HepG2 (cell line): Measurements from ENCODE around the gene CCDC83. TPM values are rescaled to one million over a fixed set of nuclear protein-coding genes. Genes with fewer than 3 reads are reported as not detected.

Source experiments
- AKAP8 ChIP-seq: sonication (generic); formaldehyde crosslinking; IDR thresholded peaks from 2 replicates; pipeline ENCODE4 v1.5.1; 2020; ENCODE audit warnings: mild to moderate bottlenecking, missing genetic modification reagents
- BRCA1 ChIP-seq: sonication (generic); formaldehyde crosslinking; IDR thresholded peaks from 2 replicates; pipeline ENCODE4 v1.4.0; 2020; ENCODE audit warnings: missing genetic modification reagents
- DDIT3 ChIP-seq: sonication (generic); formaldehyde crosslinking; IDR thresholded peaks from 2 replicates; pipeline ENCODE4 v1.4.0; 2020; ENCODE audit warnings: mild to moderate bottlenecking, missing genetic modification reagents
- GMEB2 ChIP-seq: IDR thresholded peaks from 2 replicates; pipeline ENCODE4 v1.6.1; 2016; ENCODE audit warnings: missing biosample characterization, missing genetic modification reagents, low read depth
- LBX2 ChIP-seq: sonication (generic); formaldehyde crosslinking; IDR thresholded peaks from 2 replicates; pipeline ENCODE4 v1.5.0; 2020; ENCODE audit warnings: missing genetic modification reagents, mild to moderate bottlenecking, borderline replicate concordance
- MYNN ChIP-seq: sonication (generic); formaldehyde crosslinking; IDR thresholded peaks from 2 replicates; pipeline ENCODE4 v1.4.0; 2020; ENCODE audit warnings: mild to moderate bottlenecking, low read depth, missing genetic modification reagents
- NFE2L2 ChIP-seq: fragments of 150-350 bp; IDR thresholded peaks from 2 replicates; pipeline ENCODE4 v1.6.1; 2014; ENCODE audit warnings: low read length
- NFRKB ChIP-seq: fragments of 450-650 bp; IDR thresholded peaks from 2 replicates; pipeline ENCODE4 v1.6.1; 2017
- PATZ1 ChIP-seq: sonication (generic); formaldehyde crosslinking; IDR thresholded peaks from 2 replicates; pipeline ENCODE4 v1.4.0; 2020; ENCODE audit warnings: missing genetic modification reagents
- PRMT3 ChIP-seq: sonication (generic); formaldehyde crosslinking; IDR thresholded peaks from 2 replicates; pipeline ENCODE4 v1.8.1; 2022; ENCODE audit warnings: low read depth, mild to moderate bottlenecking, moderate library complexity, missing genetic modification reagents, borderline replicate concordance
- PTBP1 ChIP-seq: fragments of 200-400 bp; formaldehyde crosslinking; IDR thresholded peaks from 2 replicates; pipeline ENCODE4 v1.6.1; 2018; ENCODE audit warnings: low read length, low read depth; ENCODE audit not compliant: poor library complexity, severe bottlenecking
- RFXAP ChIP-seq: sonication (generic); formaldehyde crosslinking; IDR thresholded peaks from 2 replicates; pipeline ENCODE4 v1.4.0; 2020; ENCODE audit warnings: missing genetic modification reagents, borderline replicate concordance
- SRSF1 ChIP-seq: fragments of 200-400 bp; formaldehyde crosslinking; optimal IDR thresholded peaks from 2 replicates; pipeline ENCODE3; 2017; ENCODE audit warnings: mild to moderate bottlenecking, low read depth, low read length, moderate library complexity
- TCF7 ChIP-seq: sonication (generic); IDR thresholded peaks from 2 replicates; pipeline ENCODE4 v1.6.1; 2016; ENCODE audit warnings: antibody characterized with exemption, low read depth
- U2AF2 ChIP-seq: fragments of 200-400 bp; formaldehyde crosslinking; IDR thresholded peaks from 2 replicates; pipeline ENCODE4 v1.6.1; 2017; ENCODE audit warnings: low read depth, mild to moderate bottlenecking, low read length
- ZBTB2 ChIP-seq: sonication (generic); formaldehyde crosslinking; IDR thresholded peaks from 2 replicates; pipeline ENCODE4 v1.8.0; 2022; ENCODE audit warnings: low read depth, missing genetic modification reagents
- ZBTB7A ChIP-seq: sonication (generic); formaldehyde crosslinking; IDR thresholded peaks from 2 replicates; pipeline ENCODE4 v1.8.0; 2022; ENCODE audit warnings: mild to moderate bottlenecking, missing genetic modification reagents
- ZNF18 ChIP-seq: sonication (generic); formaldehyde crosslinking; IDR thresholded peaks from 2 replicates; pipeline ENCODE4 v1.8.0; 2022; ENCODE audit warnings: mild to moderate bottlenecking, missing genetic modification reagents; ENCODE audit not compliant: insufficient replicate concordance
- ZNF263 ChIP-seq: sonication (generic); formaldehyde crosslinking; IDR thresholded peaks from 2 replicates; pipeline ENCODE4 v1.4.0; 2020; ENCODE audit warnings: missing genetic modification reagents
- ZNF569 ChIP-seq: sonication (generic); formaldehyde crosslinking; IDR thresholded peaks from 2 replicates; pipeline ENCODE4 v1.5.0; 2020; ENCODE audit warnings: mild to moderate bottlenecking, missing genetic modification reagents, moderate library complexity, borderline replicate concordance
- ZNF629 ChIP-seq: sonication (generic); formaldehyde crosslinking; conservative IDR thresholded peaks from 2 replicates; pipeline ENCODE4 v1.5.0; 2020; ENCODE audit warnings: missing genetic modification reagents
- ZNF674 ChIP-seq: sonication (generic); formaldehyde crosslinking; IDR thresholded peaks from 2 replicates; pipeline ENCODE4 v1.5.0; 2020; ENCODE audit warnings: low read depth, mild to moderate bottlenecking, missing genetic modification reagents
- polyA plus RNA-seq, 8 experiments: library from polyadenylated mRNA; depleted of rRNA in 3 of 8; stranded (reverse) in 7 of 8; unstranded in 1 of 8; fragments of >200 nt; fragmentation: Illumina TruSeq in 4 of 8; extraction: Trizol in 4 of 8; gene quantifications; 2 replicates each; pipeline versions ENCODE4 v1.2.1 to v1.2.3, GENCODE V29; 2011 to 2016; ENCODE audit warnings: low read depth in 4 of 8, missing spikeins in 1 of 8, mixed read lengths in 1 of 8; ENCODE audit not compliant: insufficient read depth in 1 of 8
- total RNA-seq, 5 experiments: library from RNA; depleted of rRNA; stranded (reverse); fragments of >200 nt; fragmentation: Illumina TruSeq; extraction: Trizol; gene quantifications; 2 replicates each; pipeline ENCODE4 v1.2.3, GENCODE V29; 2016; ENCODE audit warnings: low read depth in 1 of 5

CCDC83 gene
- total and polyA plus RNA-seq, 2 of the 13 experiments (the other 11 are each of a cell fraction or from before 2014, with no cell fraction given) = not detected

- TF ChIP-seq GMEB2 (CRISPR knock-in tag) (no peak; the same call in 1 of the 2 replicates), ZNF569 (CRISPR knock-in tag) (peak; percentile 92; the same call in 1 of the 2 replicates), ZBTB2 (CRISPR knock-in tag) (no peak), U2AF2 (no peak), ZNF674 (no peak), DDIT3 (no peak), RFXAP (CRISPR knock-in tag) (peak; percentile 75; the same call in 1 of the 2 replicates), AKAP8 (CRISPR knock-in tag) (no peak), PTBP1 (no peak), NFE2L2 (no peak), ZBTB7A (CRISPR knock-in tag) (0 out of 2 replicates have a peak, but pooled peaks have one; percentile 52), BRCA1 (peak; percentile 47; the same call in 1 of the 2 replicates), ZNF18 (peak; percentile 59), PATZ1 (CRISPR knock-in tag) (no peak; the same call in 1 of the 2 replicates), NFRKB (no peak), PRMT3 (CRISPR knock-in tag) (peak; percentile 81; the same call in 1 of the 2 replicates), MYNN (peak; percentile 83; the same call in 1 of the 2 replicates), TCF7 (no peak), ZNF629 (no peak), SRSF1 (no peak), ZNF263 (CRISPR knock-in tag) (peak; percentile 87), LBX2 (CRISPR knock-in tag) (no peak; the same call in 1 of the 2 replicates)
These were observed 434 bp upstream of the CCDC83 start (continued) for GRCh38 chr11:85854557-85855340.
